AG09309 (cell line): ENCODE measurements around the gene SPRED2.

Source experiments
- DNase-seq: peaks from one replicate; pipeline ENCODE4 v3.0.0-alpha.2; 2010; ENCODE audit warnings: low read depth
- H3K4me3 ChIP-seq: 2 replicates; pipeline ENCODE4 v1.5.1; 2011; ENCODE audit warnings: mild to moderate bottlenecking, low read depth, low read length, moderate library complexity; ENCODE audit not compliant: control insufficient read depth
- CTCF ChIP-seq: IDR thresholded peaks from 2 replicates; pipeline ENCODE4 v1.5.1; 2011; ENCODE audit warnings: mild to moderate bottlenecking, low read depth, low read length, inconsistent platforms; ENCODE audit not compliant: insufficient read depth, control insufficient read depth; ENCODE audit errors: missing control alignments

Gene SPRED2

GRCh38 chr2:65404988-65405697 is 27.3 kb downstream of the SPRED2 start:
- TF ChIP-seq CTCF = no peak
- no peak overlapping the region for H3K4me3 ChIP-seq
- no peak for DNase-seq

- DNase-seq = no peak
- H3K4me3 ChIP-seq = no peak overlapping the region
- no peak for TF ChIP-seq CTCF
Measured at GRCh38 chr2:65403529-65403915, 28.9 kb downstream of the SPRED2 start.

GRCh38 chr2:65402780-65403528 is 29.4 kb downstream of the SPRED2 start:
- TF ChIP-seq CTCF = no peak
- peak; percentile 59 for DNase-seq
- H3K4me3 ChIP-seq = no peak overlapping the region

- DNase-seq = no peak
- no peak for TF ChIP-seq CTCF
- H3K4me3 ChIP-seq = no peak overlapping the region
Measured at GRCh38 chr2:65402323-65402722, 30.1 kb downstream of the SPRED2 start.

GRCh38 chr2:65397122-65397521 is 35.3 kb downstream of the SPRED2 start:
- H3K4me3 ChIP-seq = no peak overlapping the region
- no peak for TF ChIP-seq CTCF
- DNase-seq = no peak

GRCh38 chr2:65396348-65397026 is 35.9 kb downstream of the SPRED2 start:
- no peak for DNase-seq
- H3K4me3 ChIP-seq = no peak overlapping the region
- TF ChIP-seq CTCF = no peak
